ENCODE measurements around the gene TMEM9B.

DNA sequence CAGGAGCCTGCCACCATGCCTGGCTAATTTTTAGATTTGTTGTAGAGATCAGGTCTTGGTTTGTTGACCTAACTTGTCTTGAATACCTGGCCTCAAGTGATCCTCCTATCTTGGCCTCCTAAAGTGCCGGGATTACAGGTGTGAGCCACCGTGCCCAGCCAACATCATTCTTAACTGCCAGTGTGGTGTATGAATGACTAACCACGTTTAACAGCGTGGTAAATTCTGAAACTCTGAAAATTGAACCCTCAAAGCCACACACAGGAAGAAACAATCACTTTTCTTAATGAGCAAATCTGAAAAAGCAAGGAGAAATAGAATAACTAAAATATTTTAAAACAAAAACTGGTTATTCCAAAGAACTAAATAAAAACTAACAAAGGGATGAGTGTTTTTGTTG lies 7.4 kb downstream of the TMEM9B start:
- TF ChIP-seq, protein P1, sequence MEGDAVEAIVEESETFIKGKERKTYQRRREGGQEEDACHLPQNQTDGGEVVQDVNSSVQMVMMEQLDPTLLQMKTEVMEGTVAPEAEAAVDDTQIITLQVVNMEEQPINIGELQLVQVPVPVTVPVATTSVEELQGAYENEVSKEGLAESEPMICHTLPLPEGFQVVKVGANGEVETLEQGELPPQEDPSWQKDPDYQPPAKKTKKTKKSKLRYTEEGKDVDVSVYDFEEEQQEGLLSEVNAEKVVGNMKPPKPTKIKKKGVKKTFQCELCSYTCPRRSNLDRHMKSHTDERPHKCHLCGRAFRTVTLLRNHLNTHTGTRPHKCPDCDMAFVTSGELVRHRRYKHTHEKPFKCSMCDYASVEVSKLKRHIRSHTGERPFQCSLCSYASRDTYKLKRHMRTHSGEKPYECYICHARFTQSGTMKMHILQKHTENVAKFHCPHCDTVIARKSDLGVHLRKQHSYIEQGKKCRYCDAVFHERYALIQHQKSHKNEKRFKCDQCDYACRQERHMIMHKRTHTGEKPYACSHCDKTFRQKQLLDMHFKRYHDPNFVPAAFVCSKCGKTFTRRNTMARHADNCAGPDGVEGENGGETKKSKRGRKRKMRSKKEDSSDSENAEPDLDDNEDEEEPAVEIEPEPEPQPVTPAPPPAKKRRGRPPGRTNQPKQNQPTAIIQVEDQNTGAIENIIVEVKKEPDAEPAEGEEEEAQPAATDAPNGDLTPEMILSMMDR (IDR thresholded peaks at IDR 0.05) = no peak
- no peak for TF ChIP-seq POLR2A (IDR thresholded peaks at IDR 0.05)
